Astrocyte (in vitro differentiated cells and primary cell): ENCODE results near the gene NTSR1.

Experiments used
- CTCF ChIP-seq: IDR thresholded peaks from 2 replicates; pipeline ENCODE4 v1.5.1; 2011; ENCODE audit warnings: low read depth, mild to moderate bottlenecking, inconsistent platforms, low read length, moderate library complexity; ENCODE audit not compliant: insufficient read depth
- EZH2 ChIP-seq: IDR thresholded peaks from 2 replicates; pipeline ENCODE4 v1.6.1; 2012; ENCODE audit warnings: mild to moderate bottlenecking, low read length, inconsistent platforms; ENCODE audit not compliant: insufficient read depth

- TF ChIP-seq EZH2 (no peak), CTCF (no peak)
Observed at GRCh38 chr20:62741701-62742491, 33.3 kb downstream of the NTSR1 start.
